Measurements from ENCODE around the gene COMMD9. TPM values are rescaled to one million over a fixed set of nuclear protein-coding genes. Genes with fewer than 3 reads are reported as not detected.

COMMD9 gene
- total and polyA plus RNA-seq, 4 donors: 22.9 to 50.8 (median 28.3) TPM

GRCh38 chr11:36241497-36241896 lies 47.7 kb downstream of the COMMD9 start:
- no peak overlapping the region for H3K4me3 ChIP-seq (ENCODE audit: low read depth in 1 of 3, low read length in 3 of 3)
- TF ChIP-seq HNF4G (IDR thresholded peaks at IDR 0.05): no peak
- TF ChIP-seq RAD21 (IDR thresholded peaks at IDR 0.05): no peak
- TF ChIP-seq SP1 (IDR thresholded peaks at IDR 0.05): no peak
- no peak for TF ChIP-seq FOXA1 (IDR thresholded peaks at IDR 0.05)
- no peak for TF ChIP-seq MAX (IDR thresholded peaks at IDR 0.05)
- no peak for TF ChIP-seq REST (IDR thresholded peaks at IDR 0.05)

GRCh38 chr11:36240801-36241200 lies 48.4 kb downstream of the COMMD9 start:
- H3K27ac ChIP-seq (ENCODE audit: low read depth in 1 of 2, low read length in 2 of 2): no peak overlapping the region
- no peaks in the 10 kb centered on the region for H3K9me3 ChIP-seq (ENCODE audit: control insufficient read depth in 4 of 4, low read length in 3 of 4)
- no peaks in the 10 kb centered on the region for H3K36me3 ChIP-seq (ENCODE audit: control insufficient read depth in 4 of 4, insufficient read depth in 3 of 4, low read depth in 1 of 4, low read length in 3 of 4)
- DNase-seq (ENCODE audit: low spot score): no peak
- no peak overlapping the region for H3K9ac ChIP-seq (ENCODE audit: low read depth in 1 of 2, low read length in 2 of 2)
- no peak for TF ChIP-seq RAD21 (IDR thresholded peaks at IDR 0.05)
- no peak for TF ChIP-seq REST (IDR thresholded peaks at IDR 0.05)
- TF ChIP-seq HNF4A (conservative IDR thresholded peaks at IDR 0.05): no peak
- no peak for TF ChIP-seq MAX (IDR thresholded peaks at IDR 0.05)
- no peak for TF ChIP-seq ATF3 (IDR thresholded peaks at IDR 0.05)
- TF ChIP-seq FOXA1 (IDR thresholded peaks at IDR 0.05): no peak
- no peak for TF ChIP-seq SP1 (IDR thresholded peaks at IDR 0.05)
- no peak for TF ChIP-seq CTCF (IDR thresholded peaks at IDR 0.05; ENCODE audit: low read depth, low read length, missing input control)
- TF ChIP-seq EGR1 (IDR thresholded peaks at IDR 0.05; ENCODE audit: low read depth in 2 of 2): no peak
- H3K4me3 ChIP-seq (ENCODE audit: low read depth in 1 of 3, low read length in 3 of 3): no peak overlapping the region
- H3K27me3 ChIP-seq (ENCODE audit: control insufficient read depth in 4 of 4, insufficient read depth in 4 of 4, low read length in 3 of 4): no peaks in the 10 kb centered on the region
- WGBS: 93% methylated on average over 4 of the region's 4 CpGs
- H3K4me1 ChIP-seq (ENCODE audit: control insufficient read depth in 4 of 4, insufficient read depth in 4 of 4, low read length in 3 of 4): no peaks in the 10 kb centered on the region

More at GRCh38 chr11:36241497-36241896, 47.7 kb downstream of the COMMD9 start:
- H3K27ac ChIP-seq (ENCODE audit: low read depth in 1 of 2, low read length in 2 of 2): no peak overlapping the region
- H3K27me3 ChIP-seq (ENCODE audit: control insufficient read depth in 4 of 4, insufficient read depth in 4 of 4, low read length in 3 of 4): no peaks in the 10 kb centered on the region
- H3K9me3 ChIP-seq (ENCODE audit: control insufficient read depth in 4 of 4, low read length in 3 of 4): no peaks in the 10 kb centered on the region
- 73% methylated on average over 1 of the region's 1 CpG for WGBS
- DNase-seq (ENCODE audit: low spot score): no peak
- H3K9ac ChIP-seq (ENCODE audit: low read depth in 1 of 2, low read length in 2 of 2): no peak overlapping the region
- H3K36me3 ChIP-seq (ENCODE audit: control insufficient read depth in 4 of 4, insufficient read depth in 3 of 4, low read depth in 1 of 4, low read length in 3 of 4): no peaks in the 10 kb centered on the region
- no peaks in the 10 kb centered on the region for H3K4me1 ChIP-seq (ENCODE audit: control insufficient read depth in 4 of 4, insufficient read depth in 4 of 4, low read length in 3 of 4)
